HepG2 (cell line): ENCODE results near the gene GPS2.

ENCODE experiments used
- GABPA ChIP-seq, 2 experiments: IDR thresholded peaks; 2 replicates each; pipeline ENCODE4 v1.6.1; 2011 to 2016; ENCODE audit warnings: low read depth in 2 of 2, low read length in 1 of 2, missing biosample characterization in 1 of 2, missing genetic modification characterization in 1 of 2
- PAX8 ChIP-seq: sonication (generic); formaldehyde crosslinking; IDR thresholded peaks from 2 replicates; pipeline ENCODE4 v1.8.0; 2022; ENCODE audit warnings: mild to moderate bottlenecking, missing genetic modification reagents, borderline replicate concordance
- PHB2 ChIP-seq: fragments of 450-650 bp; IDR thresholded peaks from 2 replicates; pipeline ENCODE4 v1.6.1; 2018; ENCODE audit not compliant: partially characterized antibody
- POLR2A ChIP-seq, 2 experiments: IDR thresholded peaks; 2 replicates each; pipeline ENCODE4 v1.6.1; 2011; ENCODE audit warnings: low read depth in 2 of 2, low read length in 2 of 2, mild to moderate bottlenecking in 1 of 2, moderate library complexity in 1 of 2; ENCODE audit not compliant: insufficient read depth in 1 of 2
- POLR2AphosphoS5 ChIP-seq: IDR thresholded peaks from 2 replicates; pipeline ENCODE4 v1.6.1; 2012; ENCODE audit warnings: low read depth, low read length
- SIN3A ChIP-seq: IDR thresholded peaks from 2 replicates; pipeline ENCODE4 v1.6.1; 2011; ENCODE audit warnings: low read depth, mild to moderate bottlenecking, control low read depth, low read length, borderline replicate concordance
- SMAD1 ChIP-seq: sonication (generic); formaldehyde crosslinking; IDR thresholded peaks from 2 replicates; pipeline ENCODE4 v1.4.0; 2020; ENCODE audit warnings: missing genetic modification reagents, low read depth, mild to moderate bottlenecking, borderline replicate concordance
- XBP1 ChIP-seq: sonication (generic); formaldehyde crosslinking; IDR thresholded peaks from 2 replicates; pipeline ENCODE4 v1.5.0; 2020; ENCODE audit warnings: missing genetic modification reagents
- ZNF207 ChIP-seq: fragments of 450-650 bp; IDR thresholded peaks from 2 replicates; pipeline ENCODE4 v1.6.1; 2016; ENCODE audit warnings: antibody characterized with exemption, borderline replicate concordance
- ZNF33B ChIP-seq: sonication (generic); formaldehyde crosslinking; IDR thresholded peaks from 2 replicates; pipeline ENCODE4 v1.5.1; 2020; ENCODE audit warnings: mild to moderate bottlenecking, missing genetic modification reagents
- ZNF747 ChIP-seq: sonication (generic); formaldehyde crosslinking; IDR thresholded peaks from 2 replicates; pipeline ENCODE4 v1.8.1; 2023; ENCODE audit warnings: missing genetic modification reagents, mild to moderate bottlenecking, borderline replicate concordance

DNA sequence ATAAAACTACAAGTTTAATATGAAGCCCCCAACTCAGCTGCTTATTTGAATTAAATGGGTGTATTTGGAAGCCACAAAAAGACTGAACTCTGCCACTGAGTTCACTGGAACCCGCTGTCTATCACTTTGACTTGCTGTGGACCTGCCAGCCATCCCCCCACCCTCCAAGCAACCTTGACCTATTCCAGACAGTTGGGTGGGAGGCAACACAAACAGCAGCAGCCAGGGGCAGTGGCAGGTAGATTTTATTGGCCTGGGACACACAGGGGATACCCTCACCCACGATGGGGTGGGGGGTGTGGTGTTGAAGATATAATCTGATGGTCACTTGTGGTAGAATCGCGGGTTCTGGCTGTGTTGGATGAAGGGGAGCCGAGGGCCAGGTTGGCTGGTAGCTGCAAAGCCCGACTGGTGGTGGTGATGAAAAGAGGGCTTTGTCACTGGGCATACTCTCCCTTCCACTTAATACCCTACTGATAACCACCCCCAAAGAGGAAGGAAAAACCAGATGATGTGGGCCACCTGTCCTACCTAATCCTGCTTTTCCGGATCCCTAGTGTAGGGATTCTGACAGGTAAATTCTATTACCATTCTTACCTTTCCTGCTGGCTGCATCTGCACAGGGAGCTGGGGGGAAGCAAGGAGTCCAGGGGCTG is 2.6 kb downstream of the GPS2 start:
- TF ChIP-seq SMAD1 (CRISPR knock-in tag): no peak
- TF ChIP-seq POLR2AphosphoS5: peak; percentile 34
- no peak for TF ChIP-seq ZNF33B
- TF ChIP-seq ZNF207: no peak
- no peak for TF ChIP-seq SIN3A
- peak in 1 of 2 experiments; percentile 11; a peak in 2 of 4 replicates for TF ChIP-seq POLR2A (IDR thresholded peaks at IDR 0.05; ENCODE audit: insufficient read depth in 1 of 2, low read depth in 2 of 2, low read length in 2 of 2)
- TF ChIP-seq ZNF747 (CRISPR knock-in tag): no peak
- no peak for TF ChIP-seq XBP1 (CRISPR knock-in tag)
- TF ChIP-seq GABPA (IDR thresholded peaks at IDR 0.05; ENCODE audit: low read depth, low read length): no peak
- TF ChIP-seq GABPA (CRISPR knock-in tag; IDR thresholded peaks at IDR 0.05; ENCODE audit: low read depth): no peak
- no peak for TF ChIP-seq PHB2
- TF ChIP-seq PAX8 (CRISPR knock-in tag): no peak
